ENCODE data around the gene SULT4A1. TPM values are rescaled to one million over a fixed set of nuclear protein-coding genes. Genes with fewer than 3 reads are reported as not detected.

Gene SULT4A1
- total and polyA plus RNA-seq, 2 of the 4 experiments (the other 2 are of a cell fraction) = 1.1 to 5.2 TPM

- Histone ChIP-seq H4K8ac (ENCODE audit: low read depth in 2 of 2, low read length in 2 of 2) (no peak overlapping the region), H3K14ac (replicated peaks; ENCODE audit: low read depth, low read length) (no peak overlapping the region), H2AK5ac (ENCODE audit: low read depth, low read length) (0 out of 2 replicates have a peak overlapping the region, but pooled peaks have one; percentile 24), H2AK9ac (replicated peaks; ENCODE audit: low read depth, low read length, poor library complexity) (no peak overlapping the region), H3K4me2 (ENCODE audit: low read depth, low read length) (no peak overlapping the region), H3K4ac (ENCODE audit: low read depth, low read length) (no peak overlapping the region), H2BK120ac (ENCODE audit: low read depth, low read length) (no peak overlapping the region), H4K5ac (ENCODE audit: low read depth, low read length) (no peak overlapping the region), H2BK5ac (ENCODE audit: low read depth, low read length, poor library complexity, severe bottlenecking) (no peak overlapping the region), H3K23ac (ENCODE audit: low read depth, low read length) (no peak overlapping the region), H3K79me1 (ENCODE audit: low read depth in 1 of 2, low read length in 2 of 2) (no peaks in the 10 kb centered on the region), H4K20me1 (ENCODE audit: insufficient read depth, low read length) (no peaks in the 10 kb centered on the region), H3K18ac (ENCODE audit: low read depth, low read length) (no peak overlapping the region), H3K4me3 (ENCODE audit: insufficient read depth, low read depth, low read length) (no peak overlapping the region), H4K91ac (ENCODE audit: insufficient read depth, low read depth, low read length) (no peak overlapping the region), H3K56ac (ENCODE audit: extremely low read depth, insufficient read depth, low read length) (no peak overlapping the region), H3K27me3 (ENCODE audit: control insufficient read depth, insufficient read depth, low read length) (peaks cover 16% of the 10 kb centered on the region), H2AFZ (replicated peaks; ENCODE audit: low read length, poor library complexity) (no peak overlapping the region), H3K9me3 (ENCODE audit: control insufficient read depth, insufficient read depth, low read length) (no peaks in the 10 kb centered on the region), H3K27ac (ENCODE audit: insufficient read depth, low read length) (no peak overlapping the region), H3K9ac (ENCODE audit: low read depth, low read length) (no peak overlapping the region), H2BK20ac (ENCODE audit: low read depth, low read length) (no peak overlapping the region), H3K9me1 (ENCODE audit: insufficient read depth, low read length) (peaks cover 13% of the 10 kb centered on the region), H3K36me3 (ENCODE audit: control insufficient read depth, insufficient read depth, low read length) (no peaks in the 10 kb centered on the region), H2BK15ac (ENCODE audit: low read depth, low read length) (no peak overlapping the region), H3K4me1 (ENCODE audit: control insufficient read depth, insufficient read depth, low read length) (peaks cover 23% of the 10 kb centered on the region)
- POLR2A ChIA-PET (ENCODE audit: unreplicated experiment) = no interaction called here
- dilution Hi-C loops (cut with HindIII; ENCODE audit: low sequenced_read_pairs, unreplicated experiment) = no loop called here
- CTCF ChIA-PET = no interaction called here
- in situ Hi-C loops (cut with MboI; ENCODE audit: low sequenced_read_pairs) = no loop called here
- no peak for DNase-seq
- TF ChIP-seq CHD1 (IDR thresholded peaks at IDR 0.05; ENCODE audit: low read depth, low read length) (no peak), CTCF (conservative IDR thresholded peaks at IDR 0.05; ENCODE audit: low read depth, low read length) (no peak), NFE2L2 (IDR thresholded peaks at IDR 0.05; ENCODE audit: low read depth, low read length) (no peak), RAD21 (IDR thresholded peaks at IDR 0.05; ENCODE audit: low read length) (no peak), MAFK (IDR thresholded peaks at IDR 0.05; ENCODE audit: low read depth, low read length) (no peak), CEBPB (IDR thresholded peaks at IDR 0.05; ENCODE audit: low read depth, low read length) (no peak), RCOR1 (IDR thresholded peaks at IDR 0.05; ENCODE audit: insufficient replicate concordance, low read length) (no peak), FOS (IDR thresholded peaks at IDR 0.05; ENCODE audit: low read depth, low read length) (no peak)
- TF ChIP-seq, protein P1, sequence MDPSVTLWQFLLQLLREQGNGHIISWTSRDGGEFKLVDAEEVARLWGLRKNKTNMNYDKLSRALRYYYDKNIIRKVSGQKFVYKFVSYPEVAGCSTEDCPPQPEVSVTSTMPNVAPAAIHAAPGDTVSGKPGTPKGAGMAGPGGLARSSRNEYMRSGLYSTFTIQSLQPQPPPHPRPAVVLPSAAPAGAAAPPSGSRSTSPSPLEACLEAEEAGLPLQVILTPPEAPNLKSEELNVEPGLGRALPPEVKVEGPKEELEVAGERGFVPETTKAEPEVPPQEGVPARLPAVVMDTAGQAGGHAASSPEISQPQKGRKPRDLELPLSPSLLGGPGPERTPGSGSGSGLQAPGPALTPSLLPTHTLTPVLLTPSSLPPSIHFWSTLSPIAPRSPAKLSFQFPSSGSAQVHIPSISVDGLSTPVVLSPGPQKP (IDR thresholded peaks at IDR 0.05; ENCODE audit: borderline replicate concordance, low read depth, low read length) = no peak
- intact Hi-C loops (cut with micrococcal nuclease) = no loop called here
- BruUV-seq (replicated peaks) = no TSS peak
- no CpG with 5 or more reads among the region's 11 CpGs for WGBS, 2 experiments (ENCODE audit: extremely low coverage in 2 of 2, insufficient read length in 1 of 2)
- no peak for ATAC-seq (ENCODE audit: low read depth)
Measured at GRCh38 chr22:43895986-43896645, 33.8 kb upstream of the SULT4A1 start.
